ENCODE results near the gene USP7. TPM values are rescaled to one million over a fixed set of nuclear protein-coding genes. Genes with fewer than 3 reads are reported as not detected.
A peak's percentile ranks its signal among the peaks of the same experiment; 100 is the strongest.

USP7 gene
- total RNA-seq, 1 experiment from 2014 or later: 73.8 TPM

- H4K20me1 ChIP-seq (ENCODE audit: low read length): no peaks in the 10 kb centered on the region
- H3K9me2 ChIP-seq (replicated peaks; ENCODE audit: low read length): no peaks in the 10 kb centered on the region
- no peak overlapping the region for H3K4me2 ChIP-seq (ENCODE audit: low read length)
- no peaks in the 10 kb centered on the region for H3K79me2 ChIP-seq (ENCODE audit: low read length)
- ATAC-seq (no peak), DNase-seq (no peak)
- H3F3A ChIP-seq (ENCODE audit: low read length, unreplicated experiment): no peaks in the 10 kb centered on the region
- ChIA-PET POLR2A (ENCODE audit: unreplicated experiment) (interaction anchor here (0.7 kb wide), 1 partner anchor 12 kb away, joined by 4 read pairs; no protein-coding TSS in a partner anchor), CTCF (interaction anchor here (1.0 kb wide), 1 partner anchor 10 kb away, joined by 6 read pairs; no protein-coding TSS in a partner anchor)
- H2AFZ ChIP-seq (ENCODE audit: low read length): no peak overlapping the region
- no peak overlapping the region for H3K27ac ChIP-seq (ENCODE audit: low read length)
- no peak overlapping the region for H3K4me3 ChIP-seq (ENCODE audit: low read length)
- no TSS peak for BruUV-seq (replicated peaks)
- no peaks in the 10 kb centered on the region for H3K9me3 ChIP-seq (ENCODE audit: low read length)
- no peak overlapping the region for H3K9ac ChIP-seq (ENCODE audit: low read length)
- TF ChIP-seq EZH2phosphoT487 (IDR thresholded peaks at IDR 0.05; ENCODE audit: borderline replicate concordance, low read length) (no peak), EZH2 (IDR thresholded peaks at IDR 0.05; ENCODE audit: low read length, unreplicated experiment) (no peak), CTCF (conservative IDR thresholded peaks at IDR 0.05; ENCODE audit: low read depth, low read length) (no peak)
- H3K27me3 ChIP-seq (ENCODE audit: low read length): no peaks in the 10 kb centered on the region
- intact Hi-C loops (cut with micrococcal nuclease): loop anchor here (1.0 kb wide), 2 partner anchors 220 to 314 kb away; no protein-coding TSS in a partner anchor
- no peaks in the 10 kb centered on the region for H3K36me3 ChIP-seq (ENCODE audit: low read depth, low read length)
- H3K4me1 ChIP-seq (ENCODE audit: insufficient read depth, low read length): peaks cover 35% of the 10 kb centered on the region
Measured at GRCh38 chr16:8880839-8881510, 82.7 kb downstream of the USP7 start.

- H2AFZ ChIP-seq (ENCODE audit: low read length): peak overlapping the region; percentile 52; the same call in 1 of the 2 replicates
- ChIA-PET CTCF (no interaction called here), POLR2A (ENCODE audit: unreplicated experiment) (no interaction called here)
- H3K9me2 ChIP-seq (replicated peaks; ENCODE audit: low read length): no peaks in the 10 kb centered on the region
- H3K27ac ChIP-seq (ENCODE audit: low read length): peak overlapping the region; percentile 83
- no peaks in the 10 kb centered on the region for H3F3A ChIP-seq (ENCODE audit: low read length, unreplicated experiment)
- H4K20me1 ChIP-seq (ENCODE audit: low read length): no peaks in the 10 kb centered on the region
- TF ChIP-seq EZH2phosphoT487 (IDR thresholded peaks at IDR 0.05; ENCODE audit: borderline replicate concordance, low read length): no peak
- no peak for TF ChIP-seq EZH2 (IDR thresholded peaks at IDR 0.05; ENCODE audit: low read length, unreplicated experiment)
- TF ChIP-seq CTCF (conservative IDR thresholded peaks at IDR 0.05; ENCODE audit: low read depth, low read length): no peak
- no peaks in the 10 kb centered on the region for H3K9me3 ChIP-seq (ENCODE audit: low read length)
- peak overlapping the region; percentile 34; the same call in 1 of the 2 replicates for H3K9ac ChIP-seq (ENCODE audit: low read length)
- BruUV-seq (replicated peaks): no TSS peak
- H3K27me3 ChIP-seq (ENCODE audit: low read length): no peaks in the 10 kb centered on the region
- peak overlapping the region; percentile 33; the same call in 1 of the 2 replicates for H3K4me3 ChIP-seq (ENCODE audit: low read length)
- H3K79me2 ChIP-seq (ENCODE audit: low read length): no peaks in the 10 kb centered on the region
- H3K4me1 ChIP-seq (ENCODE audit: insufficient read depth, low read length): peaks cover 16% of the 10 kb centered on the region
- peak; percentile 65 for ATAC-seq
- intact Hi-C loops (cut with micrococcal nuclease): no loop called here
- H3K36me3 ChIP-seq (ENCODE audit: low read depth, low read length): no peaks in the 10 kb centered on the region
- peak overlapping the region; percentile 62 for H3K4me2 ChIP-seq (ENCODE audit: low read length)
- DNase-seq: peak; percentile 77
Measured at GRCh38 chr16:8878523-8878911, 85.2 kb downstream of the USP7 start.
